Karpas-422 (cell line): ENCODE measurements around the gene NTN1. TPM values are rescaled to one million over a fixed set of nuclear protein-coding genes. Genes with fewer than 3 reads are reported as not detected.

Experiments
- DNase-seq: peaks from one replicate; pipeline ENCODE4 v3.0.0-alpha.2; 2015
- H2AFZ ChIP-seq: fragments of 200-600 bp; sonication (generic); 2 replicates; pipeline ENCODE4 v1.6.1; 2014; ENCODE audit warnings: antibody characterized with exemption, low read length, mixed read lengths
- H3K27ac ChIP-seq: fragments of 200-600 bp; sonication (generic); 2 replicates; pipeline ENCODE4 v1.5.1; 2014; ENCODE audit warnings: mild to moderate bottlenecking, low read length, moderate library complexity
- H3K27me3 ChIP-seq: fragments of 200-600 bp; sonication (generic); 2 replicates; pipeline ENCODE4 v1.6.1; 2014; ENCODE audit warnings: low read length, mixed read lengths
- H3K36me3 ChIP-seq: fragments of 200-600 bp; sonication (generic); 2 replicates; pipeline ENCODE4 v1.6.1; 2014; ENCODE audit warnings: low read length, mixed read lengths; ENCODE audit not compliant: insufficient read depth
- H3K4me1 ChIP-seq: fragments of 200-600 bp; sonication (generic); 2 replicates; pipeline ENCODE4 v1.6.1; 2014; ENCODE audit warnings: mild to moderate bottlenecking, low read length, mixed read lengths
- H3K4me2 ChIP-seq: fragments of 200-600 bp; sonication (generic); 2 replicates; pipeline ENCODE4 v1.6.1; 2014; ENCODE audit warnings: low read length, low read depth, mild to moderate bottlenecking; ENCODE audit not compliant: poor library complexity, severe bottlenecking
- H3K4me3 ChIP-seq: fragments of 200-600 bp; sonication (generic); 2 replicates; pipeline ENCODE4 v1.5.1; 2014; ENCODE audit warnings: mild to moderate bottlenecking, antibody characterized with exemption, low read length, mixed read lengths
- H3K79me2 ChIP-seq: fragments of 200-600 bp; sonication (generic); 2 replicates; pipeline ENCODE4 v1.6.1; 2014; ENCODE audit warnings: mild to moderate bottlenecking, low read length, mixed read lengths
- H3K9ac ChIP-seq: fragments of 200-600 bp; sonication (generic); 2 replicates; pipeline ENCODE4 v1.6.0; 2014; ENCODE audit warnings: low read length
- H3K9me2 ChIP-seq: fragments of 200-600 bp; sonication (generic), shearing (Covaris generic); replicated peaks from 2 replicates; pipeline ENCODE4 v1.6.0; 2014; ENCODE audit warnings: mild to moderate bottlenecking, low read length, moderate library complexity; ENCODE audit not compliant: insufficient read depth
- H3K9me3 ChIP-seq: fragments of 300-700, 200-600 bp; sonication (generic); 2 replicates; pipeline ENCODE4 v1.6.1; 2014; ENCODE audit warnings: low read length, mixed read lengths
- H4K20me1 ChIP-seq: fragments of 200-600 bp; sonication (generic); 2 replicates; pipeline ENCODE4 v1.6.1; 2014; ENCODE audit warnings: mild to moderate bottlenecking, antibody characterized with exemption, low read length, low read depth; ENCODE audit not compliant: insufficient read depth
- total RNA-seq: library from RNA; depleted of rRNA; stranded (reverse); fragments of >200 nt; shearing (Covaris generic); gene quantifications from 2 replicates; pipeline ENCODE4 v1.2.3, GENCODE V29; 2014; ENCODE audit warnings: low replicate concordance

Gene NTN1
- total RNA-seq, 1 experiment from 2014 or later = not detected

GRCh38 chr17:9108146-9108545 lies 86.8 kb downstream of the NTN1 start:
- H3K27me3 ChIP-seq = no peaks in the 10 kb centered on the region
- H2AFZ ChIP-seq = no peak overlapping the region
- no peaks in the 10 kb centered on the region for H3K9me2 ChIP-seq
- DNase-seq = no peak
- no peak overlapping the region for H3K9ac ChIP-seq
- H4K20me1 ChIP-seq = no peaks in the 10 kb centered on the region
- H3K4me2 ChIP-seq = no peak overlapping the region
- H3K79me2 ChIP-seq = no peaks in the 10 kb centered on the region
- H3K9me3 ChIP-seq = no peaks in the 10 kb centered on the region
- no peak overlapping the region for H3K4me3 ChIP-seq
- no peaks in the 10 kb centered on the region for H3K36me3 ChIP-seq
- no peak overlapping the region for H3K27ac ChIP-seq
- no peaks in the 10 kb centered on the region for H3K4me1 ChIP-seq

- Histone ChIP-seq H3K9me3 (no peaks in the 10 kb centered on the region), H2AFZ (no peak overlapping the region), H3K36me3 (no peaks in the 10 kb centered on the region), H3K4me3 (no peak overlapping the region), H3K4me1 (no peaks in the 10 kb centered on the region), H4K20me1 (no peaks in the 10 kb centered on the region), H3K4me2 (no peak overlapping the region), H3K79me2 (no peaks in the 10 kb centered on the region), H3K9me2 (no peaks in the 10 kb centered on the region), H3K27ac (no peak overlapping the region), H3K27me3 (no peaks in the 10 kb centered on the region), H3K9ac (no peak overlapping the region)
- no peak for DNase-seq
These were observed 88.6 kb downstream of the NTN1 start for GRCh38 chr17:9109933-9110332.

- Histone ChIP-seq H4K20me1 (no peaks in the 10 kb centered on the region), H3K4me2 (no peak overlapping the region), H3K27ac (no peak overlapping the region), H3K9me3 (no peaks in the 10 kb centered on the region), H3K4me1 (no peaks in the 10 kb centered on the region), H3K9me2 (no peaks in the 10 kb centered on the region), H3K27me3 (no peaks in the 10 kb centered on the region), H3K4me3 (no peak overlapping the region), H3K9ac (no peak overlapping the region), H2AFZ (no peak overlapping the region), H3K36me3 (no peaks in the 10 kb centered on the region), H3K79me2 (no peaks in the 10 kb centered on the region)
- DNase-seq = no peak
These were observed 89.2 kb downstream of the NTN1 start for GRCh38 chr17:9110501-9110900.

- Histone ChIP-seq H3K4me1 (no peaks in the 10 kb centered on the region), H3K4me2 (no peak overlapping the region), H3K27me3 (no peaks in the 10 kb centered on the region), H4K20me1 (no peaks in the 10 kb centered on the region), H3K79me2 (no peaks in the 10 kb centered on the region), H3K36me3 (no peaks in the 10 kb centered on the region), H3K27ac (no peak overlapping the region), H3K4me3 (no peak overlapping the region), H3K9ac (no peak overlapping the region), H3K9me2 (no peaks in the 10 kb centered on the region), H3K9me3 (no peaks in the 10 kb centered on the region), H2AFZ (no peak overlapping the region)
- no peak for DNase-seq
These were observed 94.2 kb downstream of the NTN1 start for GRCh38 chr17:9115214-9116191.

GRCh38 chr17:9116311-9116835 lies 95.1 kb downstream of the NTN1 start:
- Histone ChIP-seq H3K4me1 (no peaks in the 10 kb centered on the region), H3K9me2 (no peaks in the 10 kb centered on the region), H2AFZ (no peak overlapping the region)

GRCh38 chr17:9116861-9117568 lies 95.7 kb downstream of the NTN1 start:
- H3K4me3 ChIP-seq = no peak overlapping the region
- no peak overlapping the region for H3K27ac ChIP-seq
- no peaks in the 10 kb centered on the region for H3K9me2 ChIP-seq
- no peaks in the 10 kb centered on the region for H3K27me3 ChIP-seq
- no peaks in the 10 kb centered on the region for H3K9me3 ChIP-seq
- no peak overlapping the region for H3K4me2 ChIP-seq
- no peaks in the 10 kb centered on the region for H4K20me1 ChIP-seq
- no peaks in the 10 kb centered on the region for H3K4me1 ChIP-seq
- no peaks in the 10 kb centered on the region for H3K36me3 ChIP-seq
- DNase-seq = no peak
- no peaks in the 10 kb centered on the region for H3K79me2 ChIP-seq
- no peak overlapping the region for H3K9ac ChIP-seq
- no peak overlapping the region for H2AFZ ChIP-seq

More at GRCh38 chr17:9116311-9116835, 95.1 kb downstream of the NTN1 start:
- Histone ChIP-seq H3K27me3 (no peaks in the 10 kb centered on the region), H3K4me2 (no peak overlapping the region), H3K9ac (no peak overlapping the region), H3K4me3 (no peak overlapping the region), H3K27ac (no peak overlapping the region), H3K79me2 (no peaks in the 10 kb centered on the region), H3K9me3 (no peaks in the 10 kb centered on the region), H3K36me3 (no peaks in the 10 kb centered on the region), H4K20me1 (no peaks in the 10 kb centered on the region)
- no peak for DNase-seq

- Histone ChIP-seq H3K9me3 (no peaks in the 10 kb centered on the region), H3K9ac (no peak overlapping the region), H3K4me1 (no peaks in the 10 kb centered on the region), H3K4me3 (no peak overlapping the region), H2AFZ (no peak overlapping the region), H3K36me3 (no peaks in the 10 kb centered on the region), H3K27me3 (no peaks in the 10 kb centered on the region), H3K4me2 (no peak overlapping the region), H3K27ac (no peak overlapping the region), H4K20me1 (no peaks in the 10 kb centered on the region), H3K79me2 (no peaks in the 10 kb centered on the region), H3K9me2 (no peaks in the 10 kb centered on the region)
- peak; percentile 72 for DNase-seq
These were observed 99.2 kb downstream of the NTN1 start for GRCh38 chr17:9120471-9120870.

- H4K20me1 ChIP-seq = no peaks in the 10 kb centered on the region
- H3K27me3 ChIP-seq = no peaks in the 10 kb centered on the region
- no peaks in the 10 kb centered on the region for H3K9me3 ChIP-seq
- no peak overlapping the region for H3K27ac ChIP-seq
- H3K4me2 ChIP-seq = no peak overlapping the region
- no peaks in the 10 kb centered on the region for H3K79me2 ChIP-seq
- H3K4me1 ChIP-seq = no peaks in the 10 kb centered on the region
- H3K4me3 ChIP-seq = no peak overlapping the region
- no peak overlapping the region for H3K9ac ChIP-seq
- no peak for DNase-seq
- H2AFZ ChIP-seq = no peak overlapping the region
- no peaks in the 10 kb centered on the region for H3K36me3 ChIP-seq
- no peaks in the 10 kb centered on the region for H3K9me2 ChIP-seq
These were observed 100.0 kb downstream of the NTN1 start for GRCh38 chr17:9121186-9121820.
